ENCODE measurements around the gene PTER. TPM values are rescaled to one million over a fixed set of nuclear protein-coding genes. Genes with fewer than 3 reads are reported as not detected.

PTER gene
- total and polyA plus RNA-seq, 2 donors from 2014 or later: 16.2 to 22.2 TPM

GRCh38 chr10:16491933-16492332 is 55.1 kb downstream of the PTER start:
- no peaks in the 10 kb centered on the region for H3K9me3 ChIP-seq (ENCODE audit: control insufficient read depth in 2 of 3, insufficient read depth in 1 of 3, low read length in 3 of 3)
- intact Hi-C loops (cut with DNase I): no loop called here
- TF ChIP-seq CTCF (IDR thresholded peaks at IDR 0.05; ENCODE audit: borderline replicate concordance, extremely low read depth, insufficient read depth): no peak

GRCh38 chr10:16493884-16494536 is 57.2 kb downstream of the PTER start:
- H3K4me1 ChIP-seq (ENCODE audit: control insufficient read depth in 2 of 3, insufficient read depth in 2 of 3, low read depth in 1 of 3, low read length in 3 of 3): no peaks in the 10 kb centered on the region
- DNase-seq (no peak), FAIRE-seq (no peak)
- H3K27ac ChIP-seq (ENCODE audit: low read depth in 2 of 2, low read length in 2 of 2): no peak overlapping the region
- H3K36me3 ChIP-seq (ENCODE audit: control insufficient read depth in 2 of 3, insufficient read depth in 3 of 3, low read length in 3 of 3): peaks cover 0 to 16% (median 0%) of the 10 kb centered on the region in 3 donors
- no peak overlapping the region for H3K9ac ChIP-seq (ENCODE audit: low read length in 3 of 3)
- TF ChIP-seq CTCF (IDR thresholded peaks at IDR 0.05; ENCODE audit: borderline replicate concordance, extremely low read depth, insufficient read depth): no peak
- intact Hi-C loops (cut with DNase I): no loop called here
- no peaks in the 10 kb centered on the region for H3K9me3 ChIP-seq (ENCODE audit: control insufficient read depth in 2 of 3, insufficient read depth in 1 of 3, low read length in 3 of 3)
- H3K4me3 ChIP-seq (ENCODE audit: low read length in 3 of 3): no peak overlapping the region
- H3K27me3 ChIP-seq (ENCODE audit: control insufficient read depth, insufficient read depth, low read length): no peaks in the 10 kb centered on the region

More at GRCh38 chr10:16491933-16492332, 55.1 kb downstream of the PTER start:
- DNase-seq: no peak
- peaks cover 0 to 9% (median 0%) of the 10 kb centered on the region in 3 donors for H3K36me3 ChIP-seq (ENCODE audit: control insufficient read depth in 2 of 3, insufficient read depth in 3 of 3, low read length in 3 of 3)
- FAIRE-seq: no peak
- no peaks in the 10 kb centered on the region for H3K4me1 ChIP-seq (ENCODE audit: control insufficient read depth in 2 of 3, insufficient read depth in 2 of 3, low read depth in 1 of 3, low read length in 3 of 3)
- no peaks in the 10 kb centered on the region for H3K27me3 ChIP-seq (ENCODE audit: control insufficient read depth, insufficient read depth, low read length)
- no peak overlapping the region for H3K9ac ChIP-seq (ENCODE audit: low read length in 3 of 3)
- H3K27ac ChIP-seq (ENCODE audit: low read depth in 2 of 2, low read length in 2 of 2): no peak overlapping the region
- H3K4me3 ChIP-seq (ENCODE audit: low read length in 3 of 3): no peak overlapping the region

- Histone ChIP-seq H3K9me3 (ENCODE audit: control insufficient read depth in 2 of 3, insufficient read depth in 1 of 3, low read length in 3 of 3) (no peaks in the 10 kb centered on the region), H3K4me3 (ENCODE audit: low read length in 3 of 3) (no peak overlapping the region), H3K36me3 (ENCODE audit: control insufficient read depth in 2 of 3, insufficient read depth in 3 of 3, low read length in 3 of 3) (peaks cover 0 to 7% (median 0%) of the 10 kb centered on the region in 3 donors), H3K27me3 (ENCODE audit: control insufficient read depth, insufficient read depth, low read length) (no peaks in the 10 kb centered on the region), H3K4me1 (ENCODE audit: control insufficient read depth in 2 of 3, insufficient read depth in 2 of 3, low read depth in 1 of 3, low read length in 3 of 3) (no peaks in the 10 kb centered on the region), H3K27ac (ENCODE audit: low read depth in 2 of 2, low read length in 2 of 2) (no peak overlapping the region), H3K9ac (ENCODE audit: low read length in 3 of 3) (no peak overlapping the region)
- intact Hi-C loops (cut with DNase I): no loop called here
- no peak for TF ChIP-seq CTCF (IDR thresholded peaks at IDR 0.05; ENCODE audit: borderline replicate concordance, extremely low read depth, insufficient read depth)
- FAIRE-seq (no peak), DNase-seq (no peak)
Observed at GRCh38 chr10:16497911-16498310, 61.1 kb downstream of the PTER start.

GRCh38 chr10:16505161-16505560 is 68.4 kb downstream of the PTER start:
- no peaks in the 10 kb centered on the region for H3K36me3 ChIP-seq (ENCODE audit: control insufficient read depth in 2 of 3, insufficient read depth in 3 of 3, low read length in 3 of 3)
- no peaks in the 10 kb centered on the region for H3K9me3 ChIP-seq (ENCODE audit: control insufficient read depth in 2 of 3, insufficient read depth in 1 of 3, low read length in 3 of 3)
- intact Hi-C loops (cut with DNase I): no loop called here
- H3K4me1 ChIP-seq (ENCODE audit: control insufficient read depth in 2 of 3, insufficient read depth in 2 of 3, low read depth in 1 of 3, low read length in 3 of 3): no peaks in the 10 kb centered on the region
- TF ChIP-seq CTCF (IDR thresholded peaks at IDR 0.05; ENCODE audit: borderline replicate concordance, extremely low read depth, insufficient read depth): no peak
- FAIRE-seq (no peak), DNase-seq (no peak)
- no peak overlapping the region for H3K9ac ChIP-seq (ENCODE audit: low read length in 3 of 3)
- no peak overlapping the region for H3K27ac ChIP-seq (ENCODE audit: low read depth in 2 of 2, low read length in 2 of 2)
- no peaks in the 10 kb centered on the region for H3K27me3 ChIP-seq (ENCODE audit: control insufficient read depth, insufficient read depth, low read length)
- no peak overlapping the region for H3K4me3 ChIP-seq (ENCODE audit: low read length in 3 of 3)
